Fibroblast of lung (primary cell): ENCODE results near the gene WWOX. TPM values are rescaled to one million over a fixed set of nuclear protein-coding genes. Genes with fewer than 3 reads are reported as not detected.

Experiments
- DNase-seq, 2 donors: peaks; one replicate each; pipeline versions ENCODE4 v3.0.0 to v3.0.0-alpha.2; 2010; ENCODE audit warnings: low read depth in 2 of 2
- H2AFZ ChIP-seq: 2 replicates; pipeline ENCODE4 v1.5.1; 2012; ENCODE audit warnings: low read length, control low read depth, inconsistent platforms
- H3K27ac ChIP-seq: 2 replicates; pipeline ENCODE4 v1.5.1; 2011; ENCODE audit warnings: low read length, control low read depth; ENCODE audit not compliant: insufficient read depth
- H3K27me3 ChIP-seq: 2 replicates; pipeline ENCODE4 v1.5.1; 2011; ENCODE audit warnings: mild to moderate bottlenecking, low read length; ENCODE audit not compliant: control insufficient read depth, insufficient read depth
- H3K36me3 ChIP-seq: 2 replicates; pipeline ENCODE4 v1.5.1; 2011; ENCODE audit warnings: low read length; ENCODE audit not compliant: control insufficient read depth, insufficient read depth
- H3K4me1 ChIP-seq: 2 replicates; pipeline ENCODE4 v1.5.1; 2011; ENCODE audit warnings: low read length; ENCODE audit not compliant: control insufficient read depth, insufficient read depth; ENCODE audit errors: extremely low read depth
- H3K4me2 ChIP-seq: 2 replicates; pipeline ENCODE4 v1.5.1; 2011; ENCODE audit warnings: low read length, control low read depth; ENCODE audit not compliant: insufficient read depth; ENCODE audit errors: extremely low read depth
- H3K4me3 ChIP-seq, 4 experiments: fragments of 200-600 bp in 1 of 4; sonication (generic) in 1 of 4; replicated peaks in 1 of 4; 2 replicates each; pipeline ENCODE4 v1.5.1; 2011 to 2016; ENCODE audit warnings: low read length in 4 of 4, low read depth in 3 of 4, mild to moderate bottlenecking in 3 of 4, control low read depth in 2 of 4, inconsistent platforms in 1 of 4, mixed read lengths in 1 of 4; ENCODE audit not compliant: insufficient read depth in 1 of 4; ENCODE audit errors: control extremely low read depth in 1 of 4
- H3K79me2 ChIP-seq: 2 replicates; pipeline ENCODE4 v1.5.1; 2012; ENCODE audit warnings: mild to moderate bottlenecking, low read length, inconsistent platforms; ENCODE audit not compliant: control insufficient read depth, insufficient read depth
- H3K9ac ChIP-seq: 2 replicates; pipeline ENCODE4 v1.5.1; 2011; ENCODE audit warnings: mild to moderate bottlenecking, low read length, control low read depth; ENCODE audit not compliant: insufficient read depth
- H3K9me3 ChIP-seq: 2 replicates; pipeline ENCODE4 v1.5.1; 2012; ENCODE audit warnings: low read depth, low read length; ENCODE audit not compliant: control insufficient read depth, insufficient read depth
- H4K20me1 ChIP-seq: 2 replicates; pipeline ENCODE4 v1.5.1; 2011; ENCODE audit warnings: low read length; ENCODE audit not compliant: control insufficient read depth, insufficient read depth; ENCODE audit errors: extremely low read depth
- EZH2 ChIP-seq: IDR thresholded peaks from 2 replicates; pipeline ENCODE4 v1.5.1; 2012; ENCODE audit warnings: low read length, control low read depth, mild to moderate bottlenecking; ENCODE audit errors: missing control alignments
- polyA plus RNA-seq, 2 donors: library from polyadenylated mRNA; depleted of rRNA in 1 of 2; stranded (reverse) in 1 of 2; unstranded in 1 of 2; fragments of >200 nt; gene quantifications; 2 replicates each; pipeline ENCODE4 v1.2.1, GENCODE V29; 2011 to 2012; ENCODE audit warnings: missing spikeins in 1 of 2
- total RNA-seq: library from RNA; depleted of rRNA; stranded (reverse); fragments of >200 nt; gene quantifications from 2 replicates; pipeline ENCODE4 v1.2.1, GENCODE V29; 2014
- TF ChIP-seq, protein P1 (sequence below), 2 donors: IDR thresholded peaks in 1 of 2; conservative IDR thresholded peaks in 1 of 2; 1 replicate in 1 of 2; 2 replicates in 1 of 2; pipeline ENCODE4 v1.5.1; 2011 to 2012; ENCODE audit warnings: low read length in 2 of 2, control low read depth in 1 of 2, inconsistent platforms in 1 of 2, low read depth in 1 of 2, mild to moderate bottlenecking in 1 of 2

WWOX gene
- total and polyA plus RNA-seq, 2 donors (not counting 1 experiment from before 2014, with no cell fraction given), result 5.6 to 16.3 TPM

DNA sequence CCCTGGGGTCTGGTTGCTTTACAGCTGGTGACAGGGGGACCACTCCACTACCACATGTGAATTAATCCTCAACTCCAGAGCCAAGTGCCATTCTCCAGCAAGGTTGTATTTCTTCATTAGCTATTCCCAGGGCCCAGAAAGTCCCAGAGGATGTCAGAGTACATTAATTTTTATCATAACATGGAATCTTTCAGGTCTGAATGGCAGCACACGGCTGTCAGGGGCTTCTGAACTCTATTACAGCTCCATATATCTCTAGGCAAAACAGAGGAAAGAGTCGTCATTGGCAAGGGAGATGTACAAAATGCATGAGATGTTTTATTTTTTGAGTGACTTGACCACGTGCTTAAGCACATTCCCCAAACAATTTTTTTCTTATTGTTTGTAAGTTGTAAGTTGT, 303.4 kb downstream of the WWOX start:
- Histone ChIP-seq H3K4me1 (no peaks in the 10 kb centered on the region), H4K20me1 (no peaks in the 10 kb centered on the region), H3K79me2 (no peaks in the 10 kb centered on the region), H3K4me3 (no peak overlapping the region), H3K27ac (no peak overlapping the region), H3K36me3 (no peaks in the 10 kb centered on the region), H2AFZ (no peak overlapping the region), H3K4me2 (no peak overlapping the region), H3K9me3 (no peaks in the 10 kb centered on the region), H3K27me3 (no peaks in the 10 kb centered on the region), H3K9ac (no peak overlapping the region)
- no peak for DNase-seq
- no peak for TF ChIP-seq EZH2
- TF ChIP-seq, protein P1, sequence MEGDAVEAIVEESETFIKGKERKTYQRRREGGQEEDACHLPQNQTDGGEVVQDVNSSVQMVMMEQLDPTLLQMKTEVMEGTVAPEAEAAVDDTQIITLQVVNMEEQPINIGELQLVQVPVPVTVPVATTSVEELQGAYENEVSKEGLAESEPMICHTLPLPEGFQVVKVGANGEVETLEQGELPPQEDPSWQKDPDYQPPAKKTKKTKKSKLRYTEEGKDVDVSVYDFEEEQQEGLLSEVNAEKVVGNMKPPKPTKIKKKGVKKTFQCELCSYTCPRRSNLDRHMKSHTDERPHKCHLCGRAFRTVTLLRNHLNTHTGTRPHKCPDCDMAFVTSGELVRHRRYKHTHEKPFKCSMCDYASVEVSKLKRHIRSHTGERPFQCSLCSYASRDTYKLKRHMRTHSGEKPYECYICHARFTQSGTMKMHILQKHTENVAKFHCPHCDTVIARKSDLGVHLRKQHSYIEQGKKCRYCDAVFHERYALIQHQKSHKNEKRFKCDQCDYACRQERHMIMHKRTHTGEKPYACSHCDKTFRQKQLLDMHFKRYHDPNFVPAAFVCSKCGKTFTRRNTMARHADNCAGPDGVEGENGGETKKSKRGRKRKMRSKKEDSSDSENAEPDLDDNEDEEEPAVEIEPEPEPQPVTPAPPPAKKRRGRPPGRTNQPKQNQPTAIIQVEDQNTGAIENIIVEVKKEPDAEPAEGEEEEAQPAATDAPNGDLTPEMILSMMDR (conservative IDR thresholded peaks at IDR 0.05 in 1 of 2, IDR thresholded peaks at IDR 0.05 in 1 of 2; ENCODE audit: low read depth in 1 of 2, low read length in 2 of 2), result no peak

DNA sequence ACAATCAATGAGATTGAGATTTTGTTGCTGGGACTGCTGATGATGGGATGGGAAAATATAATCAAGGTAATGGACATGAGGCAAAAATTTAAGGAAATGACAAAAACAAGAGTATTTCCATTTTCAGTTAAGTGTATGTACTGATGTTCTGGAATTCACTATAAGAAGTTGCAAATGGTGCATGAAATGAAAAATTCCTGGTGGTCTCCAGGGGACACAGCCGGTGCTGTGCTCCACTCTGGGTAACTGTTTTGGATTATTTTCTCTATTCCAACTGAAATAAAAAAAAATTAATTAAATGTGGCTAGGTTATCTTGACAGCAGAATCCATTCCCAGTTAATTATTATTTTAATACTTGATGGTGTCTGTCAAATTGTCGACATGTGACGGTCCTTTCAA, 305.6 kb downstream of the WWOX start:
- no peak for TF ChIP-seq EZH2
- TF ChIP-seq, protein P1 (conservative IDR thresholded peaks at IDR 0.05 in 1 of 2, IDR thresholded peaks at IDR 0.05 in 1 of 2; ENCODE audit: low read depth in 1 of 2, low read length in 2 of 2), result no peak
- Histone ChIP-seq H3K9me3 (no peaks in the 10 kb centered on the region), H3K79me2 (no peaks in the 10 kb centered on the region), H3K27ac (no peak overlapping the region), H3K9ac (no peak overlapping the region), H2AFZ (no peak overlapping the region), H3K36me3 (no peaks in the 10 kb centered on the region), H3K4me3 (no peak overlapping the region), H4K20me1 (no peaks in the 10 kb centered on the region), H3K4me2 (no peak overlapping the region), H3K4me1 (no peaks in the 10 kb centered on the region), H3K27me3 (no peaks in the 10 kb centered on the region)
- no peak for DNase-seq

DNA sequence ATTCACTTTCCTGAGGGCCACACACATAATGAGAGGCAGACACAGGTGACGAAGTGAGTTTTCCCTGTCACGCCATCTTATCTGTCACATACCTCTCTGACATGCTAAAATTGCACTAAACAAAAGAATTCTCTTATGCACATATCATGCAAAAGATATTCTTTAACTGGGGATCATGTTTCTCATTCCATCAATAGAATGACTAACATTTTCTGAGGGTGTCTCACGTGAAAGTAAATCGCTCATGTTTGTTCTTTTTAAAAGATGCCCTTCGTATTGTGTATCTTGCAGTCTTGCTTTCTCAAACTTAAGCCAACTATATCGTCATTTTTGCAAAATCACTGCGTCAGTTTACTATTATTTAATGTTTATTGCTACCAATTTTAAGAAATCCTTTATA, 306.4 kb downstream of the WWOX start:
- H3K4me2 ChIP-seq, result no peak overlapping the region
- no peaks in the 10 kb centered on the region for H3K79me2 ChIP-seq
- no peaks in the 10 kb centered on the region for H3K27me3 ChIP-seq
- DNase-seq, result no peak
- no peaks in the 10 kb centered on the region for H3K36me3 ChIP-seq
- no peak overlapping the region for H2AFZ ChIP-seq
- no peaks in the 10 kb centered on the region for H4K20me1 ChIP-seq
- H3K9me3 ChIP-seq, result no peaks in the 10 kb centered on the region
- no peak overlapping the region for H3K9ac ChIP-seq
- H3K4me3 ChIP-seq, result no peak overlapping the region
- no peak for TF ChIP-seq EZH2
- TF ChIP-seq, protein P1 (conservative IDR thresholded peaks at IDR 0.05 in 1 of 2, IDR thresholded peaks at IDR 0.05 in 1 of 2; ENCODE audit: low read depth in 1 of 2, low read length in 2 of 2), result no peak
- H3K27ac ChIP-seq, result no peak overlapping the region
- H3K4me1 ChIP-seq, result no peaks in the 10 kb centered on the region
